GM19023 (cell line): ENCODE measurements around the gene FGF8.
A peak's percentile ranks its signal among the peaks of the same experiment; 100 is the strongest.
"Not testable (repeated sequence)": the region's sequence is repeated elsewhere in the genome, so short reads cannot be mapped to it uniquely, and the experiment has no call there.

Source experiments
- ATAC-seq: cut with Tn5 transposase; IDR thresholded peaks from one replicate; pipeline ENCODE4 v1.9.1; 2021; ENCODE audit warnings: mild to moderate bottlenecking, moderate library complexity; ENCODE audit not compliant: unreplicated experiment

The FGF8 gene, protein sequence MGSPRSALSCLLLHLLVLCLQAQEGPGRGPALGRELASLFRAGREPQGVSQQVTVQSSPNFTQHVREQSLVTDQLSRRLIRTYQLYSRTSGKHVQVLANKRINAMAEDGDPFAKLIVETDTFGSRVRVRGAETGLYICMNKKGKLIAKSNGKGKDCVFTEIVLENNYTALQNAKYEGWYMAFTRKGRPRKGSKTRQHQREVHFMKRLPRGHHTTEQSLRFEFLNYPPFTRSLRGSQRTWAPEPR

DNA sequence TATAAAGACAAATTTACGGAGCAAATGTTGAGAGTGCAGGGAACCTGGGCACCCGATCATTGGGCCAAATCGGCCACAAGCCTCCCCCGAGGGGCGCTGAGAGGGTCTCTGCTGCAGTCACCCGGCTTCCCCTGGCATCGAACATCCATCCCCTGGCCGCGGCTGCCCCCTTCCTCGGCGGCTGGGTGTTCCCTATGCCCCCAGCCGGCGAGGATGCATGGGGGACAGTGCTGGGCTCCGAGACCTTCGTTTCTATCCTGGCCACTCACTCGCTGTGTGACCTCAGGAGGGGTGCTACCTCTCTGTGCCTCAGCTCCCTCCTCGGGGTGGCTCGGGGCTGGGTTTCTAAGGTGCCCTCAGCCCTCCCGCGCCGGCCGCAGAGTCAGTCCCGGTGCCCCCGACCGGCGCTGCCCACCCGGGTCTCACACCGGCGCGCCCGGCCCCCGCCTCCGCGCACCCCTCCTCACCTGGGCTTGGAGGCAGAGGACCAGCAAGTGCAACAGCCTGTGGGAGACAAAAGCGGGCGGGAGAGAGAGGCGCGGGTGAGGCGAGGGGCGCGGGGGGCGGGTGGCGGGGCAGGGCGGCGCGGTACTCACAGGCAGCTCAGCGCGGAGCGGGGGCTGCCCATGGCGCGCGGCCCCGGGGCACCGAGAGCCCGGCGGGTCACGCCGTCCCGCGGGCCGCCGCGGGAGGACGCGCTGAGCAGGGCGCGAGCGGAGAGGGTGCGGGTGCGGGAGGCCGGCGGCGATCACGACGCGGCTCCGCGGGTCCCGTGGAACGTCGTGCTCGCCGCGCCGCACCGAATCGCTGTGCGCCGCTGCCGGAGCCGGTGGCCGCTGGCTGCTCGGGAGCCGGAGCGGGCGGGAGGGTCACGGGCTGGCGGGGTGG, at the start of gene FGF8:
Gene FGF8, minus strand, starts transcription at position 842 of the 888 bp plus-strand sequence. Its CDS starts 214 bp downstream, at position 628.
- ATAC-seq: no peak

DNA sequence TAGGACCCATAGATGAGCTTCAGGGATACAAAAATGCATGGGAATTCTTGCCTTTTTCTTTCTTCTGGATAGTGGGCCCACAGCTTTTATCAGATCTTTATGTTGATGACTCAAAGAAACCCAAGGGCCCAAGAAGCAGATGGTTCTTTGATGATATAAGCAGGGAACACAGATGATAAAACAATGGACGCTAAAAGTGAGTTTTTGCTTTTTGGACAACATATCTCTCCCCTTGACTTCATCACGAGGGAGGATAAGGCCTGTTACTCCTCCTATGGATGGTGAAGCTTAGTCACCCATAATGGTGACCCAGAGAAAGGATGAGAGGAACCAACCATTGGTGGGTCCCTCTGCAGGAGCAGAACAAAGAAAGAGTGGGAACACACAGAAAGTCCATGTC, 48.8 kb upstream of the FGF8 start:
- ATAC-seq: no peak

DNA sequence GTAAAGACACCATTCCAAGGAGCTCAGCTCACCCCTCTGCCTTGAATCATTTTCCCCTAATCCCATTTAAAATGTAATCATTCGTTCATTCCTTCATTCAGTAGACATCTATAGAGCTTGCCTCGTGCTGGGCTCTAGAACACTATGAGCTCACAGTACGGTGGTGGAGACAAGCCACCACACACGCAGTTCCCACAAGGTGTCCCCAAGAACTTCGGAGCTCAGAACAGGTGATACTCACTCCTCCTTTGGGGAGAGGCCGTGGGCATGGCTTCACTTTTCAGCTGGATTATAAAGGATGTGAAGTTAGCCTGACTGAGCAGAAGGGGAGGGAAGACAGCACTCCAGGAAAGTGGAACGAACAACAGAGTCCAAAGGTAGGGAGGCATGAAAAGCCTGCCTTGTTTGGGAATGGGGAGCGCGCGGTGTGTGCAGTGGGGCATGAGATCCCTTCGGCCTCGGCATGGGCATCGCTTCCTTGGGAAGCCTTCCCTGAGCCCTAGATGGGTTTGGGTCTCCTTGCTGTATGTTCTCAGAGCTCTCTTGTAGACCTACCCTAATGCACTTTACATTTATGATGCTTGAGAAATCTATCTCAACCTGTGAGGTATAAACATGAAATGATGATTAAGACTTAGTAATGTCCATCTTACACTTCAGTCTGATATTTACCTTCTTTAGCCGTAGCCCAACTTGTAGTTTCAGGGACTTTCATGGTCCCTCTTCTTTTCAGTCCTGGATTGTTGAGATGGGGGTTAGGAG, 43.1 kb upstream of the FGF8 start:
- ATAC-seq: peak; percentile 11

DNA sequence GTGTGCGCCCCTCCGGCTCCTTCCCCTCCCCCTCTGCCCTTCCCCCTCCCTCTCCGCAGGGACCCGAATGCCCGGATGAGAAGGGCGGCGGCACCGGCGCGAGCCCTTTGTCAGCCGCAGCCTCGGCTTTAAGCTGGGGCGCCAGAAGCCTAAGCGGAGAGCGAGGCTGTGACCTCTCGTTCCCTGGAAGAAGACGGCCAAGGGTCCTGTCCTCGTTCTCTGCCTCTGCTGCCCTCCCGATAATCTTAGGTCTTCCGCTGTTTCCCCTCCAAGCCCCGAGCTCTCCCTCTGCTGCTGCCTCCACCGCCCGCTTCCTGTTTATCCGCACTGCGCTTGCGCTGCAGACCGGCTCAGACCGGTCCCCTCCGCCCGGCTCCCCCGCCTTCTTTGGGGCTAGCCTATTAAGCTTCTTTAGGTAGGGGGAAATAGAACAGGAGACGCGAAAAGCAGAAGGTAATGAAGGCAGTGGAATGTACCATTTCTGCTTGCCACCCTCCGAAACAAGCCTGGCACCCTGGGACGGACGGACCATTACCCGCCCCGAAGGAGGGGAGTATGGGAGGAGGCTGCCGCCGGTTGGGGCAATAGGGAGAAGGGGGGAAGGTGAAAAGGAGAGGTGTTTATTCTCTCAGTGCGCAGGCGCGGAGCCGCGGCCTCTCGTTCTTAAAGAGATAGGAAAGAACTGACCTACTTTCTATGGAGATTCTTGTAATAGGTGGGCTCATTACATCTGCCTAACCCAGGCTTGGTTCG, 42.4 kb upstream of the FGF8 start, which contains the start of gene OGA:
Gene OGA, minus strand, starts transcription at position 326 of the 753 bp plus-strand sequence. CDS start 422 bp downstream, outside the sequence.
- peak; percentile 85 for ATAC-seq

DNA sequence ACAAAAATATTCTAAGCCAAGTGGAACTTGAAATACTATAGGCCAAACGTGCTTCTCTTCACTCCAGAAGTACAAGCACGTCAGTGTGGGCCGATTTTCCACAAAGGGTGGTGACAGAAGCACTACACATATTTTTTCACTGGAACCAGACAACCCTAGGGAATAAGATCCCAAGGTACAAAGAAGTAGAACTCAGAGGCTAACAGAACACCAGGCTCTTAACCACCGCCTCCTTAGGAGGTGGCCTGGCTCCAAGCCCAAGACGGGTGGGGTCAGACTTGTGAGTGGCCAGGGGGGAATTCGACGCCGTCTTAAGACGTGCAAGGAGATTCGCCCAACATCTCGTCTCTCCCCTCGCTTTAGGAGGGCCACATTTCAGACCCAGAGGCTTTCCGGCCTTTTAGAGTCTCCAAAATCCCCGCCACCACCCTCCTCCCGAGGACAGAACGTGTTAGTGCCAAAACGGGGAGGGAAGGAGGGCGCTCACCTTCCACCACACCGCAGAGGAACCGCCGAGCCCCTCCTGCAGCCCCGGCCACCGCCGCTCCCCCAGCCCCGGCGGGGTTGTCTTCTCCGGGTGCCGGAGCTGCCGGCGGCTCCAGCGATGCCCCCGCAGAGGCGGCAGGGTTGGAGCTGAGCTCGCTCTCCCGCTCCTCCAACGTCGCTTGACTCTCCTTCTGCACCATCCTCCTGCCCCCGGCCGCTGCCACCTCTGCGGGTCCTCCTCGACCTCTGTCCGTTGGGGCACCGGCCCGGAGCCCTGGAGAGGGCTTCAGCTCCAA, 41.6 kb upstream of the FGF8 start:
- peak; percentile 6 for ATAC-seq

DNA sequence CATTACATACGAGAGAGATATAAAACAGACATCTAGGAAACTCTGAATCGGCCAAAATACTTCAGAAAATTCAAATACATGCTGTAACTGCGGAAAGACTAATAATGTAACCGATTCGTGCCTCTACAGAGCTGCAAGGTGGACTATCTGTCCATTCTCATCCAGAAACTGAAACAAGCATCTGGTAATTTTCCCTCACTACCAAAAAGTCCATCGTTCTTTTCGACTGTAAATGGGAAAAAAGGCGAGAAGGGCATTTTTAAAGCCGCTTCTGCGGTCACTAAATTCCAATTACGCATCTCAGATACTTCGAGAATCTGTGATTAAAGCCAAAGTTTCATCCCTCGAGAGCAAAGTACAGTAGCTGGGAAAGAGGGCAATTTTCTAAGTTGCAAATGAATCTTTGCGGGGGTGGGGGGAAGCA, 41.0 kb upstream of the FGF8 start:
- no peak for ATAC-seq

DNA sequence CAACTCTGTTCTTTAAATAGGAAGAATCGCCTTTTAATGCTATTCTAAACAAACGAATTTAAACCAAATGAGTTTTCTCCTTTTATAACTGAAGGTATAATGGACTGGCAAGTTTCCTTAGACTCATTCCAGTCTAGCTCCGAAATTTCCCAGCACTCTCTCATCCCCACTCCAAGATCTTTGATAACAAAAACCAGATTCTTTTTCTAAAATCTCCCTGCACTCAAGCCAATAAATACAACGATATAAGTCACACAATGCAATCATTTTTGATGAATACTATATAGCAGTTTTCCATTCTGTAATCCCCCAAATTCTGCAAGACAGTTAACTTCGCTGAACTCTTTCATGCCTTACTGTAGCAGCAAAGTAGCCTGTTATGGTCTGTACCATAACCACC, 40.5 kb upstream of the FGF8 start:
- no peak for ATAC-seq

DNA sequence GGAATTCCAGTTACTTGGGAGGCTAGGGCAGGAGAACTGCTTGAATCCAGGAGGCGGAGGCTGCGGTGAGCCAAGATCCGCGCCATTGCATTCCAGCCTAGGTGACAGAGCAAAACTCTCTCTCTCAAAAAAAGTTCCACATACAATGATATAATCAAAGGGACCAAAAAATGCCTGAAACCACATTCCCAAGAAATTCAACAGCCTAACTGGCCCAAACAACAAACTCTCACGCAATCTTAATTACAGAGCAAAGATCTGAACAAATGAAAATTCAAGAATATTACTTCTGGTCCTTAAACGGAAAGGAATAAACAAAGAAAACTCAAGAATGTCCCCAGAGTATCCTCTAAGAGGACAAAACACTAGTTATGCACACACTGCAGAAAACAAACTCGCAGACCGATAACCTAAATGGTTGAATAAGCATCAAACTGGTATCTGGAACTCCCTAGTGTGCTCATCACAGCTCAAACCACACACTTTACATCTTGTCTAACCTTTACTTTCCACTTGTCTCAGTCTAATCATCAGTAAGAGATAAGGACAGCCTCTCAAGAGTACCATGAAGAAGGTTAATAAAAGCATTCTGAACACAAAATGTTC, 38.7 kb upstream of the FGF8 start:
- ATAC-seq: no peak

DNA sequence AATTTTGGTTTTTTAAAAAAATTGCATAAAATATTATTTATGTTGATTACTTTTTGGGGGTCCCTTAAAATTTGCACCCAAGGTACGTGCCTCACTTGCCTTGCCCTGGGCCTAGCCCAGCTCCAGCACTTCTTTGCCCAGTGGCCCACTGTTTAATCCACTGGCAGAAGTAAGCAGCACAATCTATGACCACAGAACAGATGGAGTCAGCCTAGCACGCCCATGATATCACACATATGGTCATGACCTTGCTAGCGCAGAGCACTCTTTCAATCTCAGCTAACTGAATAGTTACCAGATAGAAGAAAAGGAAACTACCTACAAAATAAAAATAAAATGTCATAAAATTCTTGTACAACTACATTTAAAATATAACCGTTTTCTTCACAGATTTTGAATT, 36.7 kb upstream of the FGF8 start:
- ATAC-seq: no peak

DNA sequence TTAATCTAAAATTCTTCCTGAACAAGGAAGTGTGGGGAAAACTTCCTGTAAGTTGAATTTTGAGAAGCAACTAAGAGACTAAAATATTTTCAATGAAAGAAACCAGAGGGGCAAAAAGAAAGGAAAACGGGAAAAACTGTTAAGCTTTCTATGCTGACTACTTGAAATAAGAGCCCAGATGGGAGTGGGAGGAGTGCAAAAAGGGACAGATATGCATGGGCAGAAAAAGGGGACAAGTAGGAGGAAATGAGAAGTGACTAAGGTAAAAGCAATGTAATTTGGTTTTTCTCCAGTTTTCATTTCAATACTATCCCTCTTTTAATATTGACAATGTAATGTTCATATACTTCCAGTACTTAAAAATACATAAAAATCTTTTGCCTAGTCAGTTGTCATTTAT, 31.2 kb upstream of the FGF8 start:
- ATAC-seq: no peak

DNA sequence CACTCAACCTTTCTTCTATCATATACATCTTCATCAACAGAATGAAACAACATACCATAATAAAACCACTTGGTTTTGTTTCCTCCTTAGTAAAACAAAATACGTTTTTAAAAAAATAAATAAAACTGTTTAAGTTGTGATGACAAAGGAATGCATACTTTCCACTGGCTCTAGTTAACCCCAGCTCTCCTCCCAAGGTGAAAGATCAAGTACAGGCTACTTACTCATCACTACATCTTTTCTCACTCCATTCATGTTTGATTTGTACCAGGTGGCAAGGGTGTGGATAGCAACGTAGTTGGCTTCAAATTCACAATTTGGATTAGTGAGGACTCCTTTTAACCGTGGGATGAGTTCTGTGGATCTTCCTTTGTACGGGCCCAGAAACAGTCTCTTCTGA, 27.6 kb upstream of the FGF8 start:
- ATAC-seq: no peak

DNA sequence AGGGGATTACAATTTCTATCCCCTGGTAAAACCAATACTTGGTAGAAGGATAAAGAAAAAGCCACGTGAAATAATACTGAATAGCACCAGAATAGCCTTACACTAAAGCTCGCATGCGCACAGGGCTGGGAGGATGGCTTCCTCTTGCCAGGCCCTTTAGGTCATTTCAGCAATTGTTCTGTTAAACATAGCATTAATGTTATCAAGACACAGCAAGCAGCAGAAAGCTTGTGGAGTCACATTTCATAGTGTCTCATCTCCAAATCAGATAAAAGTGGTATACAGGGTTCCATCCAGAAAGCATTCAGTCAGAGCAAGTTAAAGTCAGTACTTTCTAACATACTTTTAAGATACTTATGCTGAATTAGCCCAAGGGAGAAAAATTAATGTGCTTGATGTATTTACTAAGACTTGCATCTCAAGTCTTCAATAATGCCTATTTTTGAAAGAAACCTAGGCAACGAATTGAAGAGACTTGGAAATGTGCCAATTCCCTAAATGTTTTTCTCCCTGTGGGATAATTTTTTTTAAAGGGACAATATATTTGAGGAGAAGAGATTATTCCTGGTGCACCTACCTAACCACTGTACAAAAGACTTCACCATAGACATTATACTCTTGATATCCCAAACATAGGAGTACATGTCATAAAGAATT, 21.6 kb upstream of the FGF8 start:
- no peak for ATAC-seq

DNA sequence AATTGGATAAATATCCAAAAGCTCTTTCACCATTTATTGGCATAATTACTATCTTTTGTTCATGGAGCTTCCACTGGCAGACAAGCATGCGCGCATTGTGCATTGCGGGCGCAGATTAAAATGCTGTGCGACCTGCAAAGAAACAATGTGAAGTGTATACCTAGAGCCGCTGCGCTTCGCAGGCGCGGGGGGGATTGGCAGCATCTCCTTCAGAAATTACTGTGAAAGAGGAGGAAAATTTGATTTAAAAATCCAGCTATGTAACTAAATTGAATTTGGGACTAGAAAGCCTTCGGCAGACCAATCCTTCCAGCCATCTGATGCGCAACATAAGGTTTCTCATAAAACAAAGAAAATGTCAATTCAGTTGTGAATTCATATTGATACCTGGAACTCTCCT, 17.6 kb upstream of the FGF8 start:
- ATAC-seq: no peak

DNA sequence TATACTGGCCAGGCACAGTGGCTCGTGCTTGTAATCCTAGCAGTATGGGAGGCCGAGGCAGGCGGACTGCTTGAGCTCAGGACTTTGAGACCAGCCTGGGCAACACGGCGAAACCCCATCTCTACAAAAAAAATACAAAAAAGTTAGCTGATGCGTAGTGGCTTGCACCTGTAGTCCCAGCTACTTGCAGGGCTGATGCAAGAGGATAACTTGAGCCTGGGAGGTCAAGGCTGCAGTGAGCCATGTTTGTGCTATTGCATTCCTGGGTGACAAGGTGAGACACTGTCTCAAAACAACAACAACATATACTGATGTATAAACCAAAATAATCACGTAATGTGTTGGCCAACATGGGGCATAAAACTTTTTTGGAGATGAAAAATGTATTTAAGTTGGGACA, 13.8 kb upstream of the FGF8 start:
- ATAC-seq: no peak

DNA sequence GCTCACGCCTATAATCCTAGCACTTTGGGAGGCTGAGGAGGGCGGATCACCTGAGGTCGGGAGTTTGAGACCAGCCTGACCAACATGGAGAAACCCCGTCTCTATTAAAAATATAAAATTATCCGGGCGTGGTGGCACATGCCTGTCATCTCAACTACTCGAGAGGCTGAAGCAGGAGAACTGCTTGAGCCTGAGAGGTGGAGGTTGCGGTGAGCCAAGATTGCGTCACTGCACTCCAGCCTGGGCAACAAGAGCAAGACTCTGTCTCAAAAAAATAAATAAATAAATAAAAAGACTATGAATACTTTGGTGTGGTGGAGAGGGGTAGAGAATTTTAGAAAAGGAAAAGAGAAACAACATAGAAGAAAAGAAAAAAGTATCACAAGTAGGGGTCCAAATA, 13.3 kb upstream of the FGF8 start:
- not testable (repeated sequence) for ATAC-seq

DNA sequence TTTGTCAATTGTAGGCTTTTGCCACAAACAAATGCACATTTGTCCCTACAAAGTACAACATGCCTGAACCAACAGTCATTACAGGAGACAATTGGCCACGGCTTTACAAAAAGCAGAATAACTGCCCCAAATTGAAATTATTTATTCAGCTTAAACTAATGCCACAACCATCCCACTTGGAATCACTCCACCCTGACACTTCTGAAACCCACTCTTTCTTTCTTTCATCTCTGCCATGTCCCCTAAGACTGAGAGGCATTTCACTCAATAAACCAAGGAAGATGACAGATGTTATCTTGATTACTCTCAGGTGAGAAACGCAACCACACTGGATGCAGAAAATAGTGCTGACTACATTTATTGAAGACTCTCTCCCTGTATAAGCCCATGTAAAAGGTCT, 9.9 kb upstream of the FGF8 start:
- ATAC-seq: no peak

DNA sequence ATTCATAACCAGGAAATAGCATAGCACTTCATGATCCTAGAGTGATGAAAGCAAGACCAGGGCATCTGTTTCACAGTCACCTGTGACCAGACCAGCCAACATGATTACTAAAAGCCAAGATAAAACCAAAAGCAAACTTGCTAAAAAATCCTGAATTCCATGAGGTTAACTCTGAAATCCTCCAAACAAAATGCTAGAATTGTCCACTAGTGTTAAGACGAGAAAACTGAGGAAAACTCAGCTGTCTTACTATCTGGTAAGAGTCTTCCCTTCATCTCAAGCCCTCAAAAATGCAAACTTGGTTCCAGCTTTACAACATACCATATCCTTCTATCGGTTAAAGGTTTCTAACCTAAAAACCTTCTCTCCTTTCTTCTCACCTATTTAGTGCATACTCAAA, 8.6 kb upstream of the FGF8 start:
- no peak for ATAC-seq

DNA sequence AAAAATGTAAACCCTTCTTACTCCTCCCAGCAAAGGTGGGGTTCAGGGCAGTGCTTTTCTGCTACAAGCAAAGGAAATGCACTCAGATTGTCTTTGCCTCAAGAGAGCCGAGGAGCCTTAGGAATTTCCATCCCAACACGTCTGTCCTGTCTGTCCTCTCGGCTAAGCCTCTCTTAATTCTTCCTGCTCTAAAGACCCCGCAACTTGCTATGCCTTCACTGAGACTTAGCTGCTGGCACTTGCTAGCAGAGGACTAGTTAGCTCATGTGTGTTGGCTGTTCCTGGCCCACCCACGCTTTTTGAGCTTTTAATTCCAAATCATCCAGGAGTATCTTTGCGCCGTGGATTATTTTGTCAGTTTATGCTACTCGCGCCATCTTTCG, 7.8 kb upstream of the FGF8 start:
- no peak for ATAC-seq
